GM19043 (cell line): ENCODE results near the gene GKAP1.
"Not testable (repeated sequence)": the region's sequence is repeated elsewhere in the genome, so short reads cannot be mapped to it uniquely, and the experiment has no call there.

Experiments
- ATAC-seq: cut with Tn5 transposase; IDR thresholded peaks from one replicate; pipeline ENCODE4 v1.9.1; 2021; ENCODE audit warnings: low read depth; ENCODE audit not compliant: unreplicated experiment

The GKAP1 gene

GRCh38 chr9:83817356-83818278 is at the start of gene GKAP1:
Gene GKAP1 (minus strand): TSS chr9:83817769. CDS start chr9:83806517, 11,252 bp downstream.
- peak; percentile 72 for ATAC-seq

- peak; percentile 68 for ATAC-seq
Observed at GRCh38 chr9:83849895-83850294, 32.3 kb upstream of the GKAP1 start.

DNA sequence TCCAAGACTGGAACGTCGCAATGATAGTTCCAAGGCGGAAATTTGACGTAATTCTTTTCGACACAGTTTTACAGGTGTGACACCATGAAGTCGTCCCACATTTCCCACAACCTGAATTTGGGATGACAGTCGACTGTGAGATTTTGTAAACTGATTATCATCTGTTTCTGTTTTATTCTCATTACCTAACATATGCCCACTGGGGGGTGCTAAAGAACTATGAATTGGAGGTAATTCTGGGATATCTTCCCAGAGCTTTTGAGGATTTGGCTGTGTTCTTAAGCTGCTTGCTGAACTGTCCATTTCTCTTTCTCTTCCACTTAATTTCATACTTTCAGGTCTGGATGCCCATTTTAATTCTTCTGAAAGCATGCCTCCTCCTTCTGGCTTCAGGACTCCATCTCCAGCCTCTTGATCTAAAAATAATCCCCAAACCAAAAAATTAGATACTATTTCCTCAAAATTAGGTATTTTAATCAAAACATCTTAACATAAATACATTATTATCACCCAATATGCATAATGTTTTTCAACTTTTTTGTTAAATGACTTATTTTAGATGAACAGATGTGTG is 19.6 kb upstream of the GKAP1 start:
- ATAC-seq: not testable (repeated sequence)

- ATAC-seq: not testable (repeated sequence)
Observed at GRCh38 chr9:83830426-83831071, 13.0 kb upstream of the GKAP1 start.

GRCh38 chr9:83824986-83825623 is 7.5 kb upstream of the GKAP1 start:
- ATAC-seq: not testable (repeated sequence)

GRCh38 chr9:83817011-83817355 is 586 bp downstream of the GKAP1 start:
- ATAC-seq: not testable (repeated sequence)

DNA sequence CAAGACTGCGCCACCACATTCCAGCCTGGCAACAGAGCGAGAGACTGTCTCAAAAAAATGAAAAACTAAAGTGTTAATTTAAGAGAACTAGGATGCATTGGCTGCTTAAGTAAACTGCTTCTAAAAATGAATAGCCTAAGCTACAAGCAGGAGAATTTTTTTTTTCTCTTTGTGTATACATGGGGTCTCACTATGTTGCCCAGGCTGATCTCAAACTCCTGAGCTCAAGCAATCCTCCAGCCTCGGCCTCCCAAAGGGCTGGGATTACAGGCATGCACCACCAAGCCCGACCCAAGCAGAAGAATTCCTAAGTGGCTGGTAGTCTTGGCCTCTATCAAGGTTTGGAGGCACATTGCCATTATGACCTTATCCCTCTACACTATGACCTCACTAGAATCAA is 2.4 kb downstream of the GKAP1 start:
- not testable (repeated sequence) for ATAC-seq

DNA sequence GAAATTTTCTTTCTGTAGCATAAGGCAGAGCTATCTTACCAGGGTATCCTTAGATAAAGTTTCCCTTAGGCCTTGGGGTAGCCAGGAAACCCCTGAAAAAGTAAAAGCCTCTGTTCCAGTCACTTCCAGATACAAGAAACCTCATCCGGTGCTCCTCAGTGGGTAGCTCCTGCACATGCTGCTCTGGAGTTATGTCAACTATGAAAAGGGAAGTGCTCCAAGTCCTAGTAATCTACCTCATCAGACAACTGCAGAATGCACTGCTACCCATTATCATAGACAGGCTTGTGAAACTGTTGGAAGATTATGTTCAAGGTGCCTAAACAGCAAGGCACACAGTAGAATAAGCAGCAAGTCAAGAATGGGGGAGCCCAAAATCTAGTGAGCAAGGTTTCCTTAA is 8.4 kb downstream of the GKAP1 start:
- ATAC-seq: not testable (repeated sequence)

GRCh38 chr9:83804454-83804853 is 13.1 kb downstream of the GKAP1 start:
- ATAC-seq: not testable (repeated sequence)

GRCh38 chr9:83803941-83804340 is 13.6 kb downstream of the GKAP1 start:
- not testable (repeated sequence) for ATAC-seq

DNA sequence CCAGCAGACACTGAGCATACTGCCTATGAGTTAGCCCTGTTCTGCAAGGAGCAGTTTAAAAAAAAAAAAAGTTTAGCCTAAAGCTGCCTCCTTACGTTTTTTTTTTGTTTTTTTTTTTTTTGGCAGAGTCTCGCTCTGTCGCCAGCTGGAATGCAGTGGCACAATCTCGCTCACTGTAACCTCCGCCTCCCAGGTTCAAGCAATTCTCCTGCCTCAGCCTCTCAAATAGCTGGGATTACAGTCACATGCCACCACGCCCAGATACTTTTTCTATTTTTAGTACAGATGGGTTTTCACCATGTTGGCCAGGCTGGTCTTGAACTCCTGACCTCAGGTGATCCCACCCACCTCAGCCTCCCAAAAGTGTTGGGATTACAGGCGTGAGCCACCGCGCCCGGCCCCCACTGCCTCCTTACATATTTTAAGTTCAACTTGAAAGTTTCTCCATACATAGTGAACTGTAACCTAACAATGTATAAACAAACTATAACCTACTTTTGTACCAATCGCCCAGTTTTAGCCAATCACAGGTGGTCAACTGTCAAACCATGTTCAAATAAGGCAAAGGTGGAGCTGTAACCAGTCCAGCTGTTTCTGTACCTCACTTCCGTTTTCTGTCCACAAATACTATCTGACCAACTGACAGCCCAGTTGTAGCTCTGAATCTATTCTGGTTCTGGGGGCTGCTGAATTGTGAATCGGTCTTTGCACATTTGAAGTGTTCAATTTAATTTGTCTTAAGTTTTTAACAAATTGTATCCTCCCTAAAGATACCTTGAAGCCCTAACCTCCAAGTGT is 17.1 kb downstream of the GKAP1 start:
- no peak for ATAC-seq

GRCh38 chr9:83794051-83794450 is 23.5 kb downstream of the GKAP1 start:
- no peak for ATAC-seq

GRCh38 chr9:83792746-83793145 is 24.8 kb downstream of the GKAP1 start:
- no peak for ATAC-seq

DNA sequence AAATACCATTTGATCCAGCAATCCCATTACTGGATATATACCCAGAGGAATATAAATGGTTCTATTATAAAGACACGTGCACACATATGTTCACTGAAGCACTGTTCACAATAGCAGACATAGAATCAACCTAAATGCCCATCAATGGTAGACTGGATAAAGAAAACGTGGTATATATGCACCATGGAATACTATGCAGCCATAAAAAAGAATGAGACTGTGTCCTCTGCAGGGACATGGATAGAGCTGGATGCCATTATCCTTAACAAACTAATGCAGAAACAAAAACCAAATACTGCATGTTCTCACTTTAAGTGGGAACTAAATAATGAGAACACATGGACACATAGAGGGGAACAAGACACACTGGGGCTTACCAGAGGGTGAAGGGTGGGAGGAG is 39.4 kb downstream of the GKAP1 start:
- ATAC-seq: no peak

DNA sequence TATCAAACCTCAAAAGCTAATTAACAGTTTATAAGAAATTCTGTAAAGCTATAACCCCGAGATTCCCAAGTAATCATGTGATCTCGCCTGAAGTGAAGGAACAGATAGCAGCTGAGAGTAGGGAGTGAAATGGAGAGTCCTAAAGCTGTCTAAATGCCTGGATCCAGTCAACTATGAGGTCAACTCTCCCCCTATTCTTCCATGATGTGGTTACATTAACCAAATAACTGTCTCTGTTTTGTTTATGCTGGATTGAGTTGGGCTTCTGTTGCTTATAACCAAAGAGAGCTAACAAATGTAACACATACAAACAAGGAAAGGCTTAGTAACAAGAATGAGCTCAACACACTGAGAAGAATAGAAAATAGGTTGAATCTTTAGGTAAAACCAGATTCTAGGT is 41.6 kb downstream of the GKAP1 start:
- no peak for ATAC-seq

DNA sequence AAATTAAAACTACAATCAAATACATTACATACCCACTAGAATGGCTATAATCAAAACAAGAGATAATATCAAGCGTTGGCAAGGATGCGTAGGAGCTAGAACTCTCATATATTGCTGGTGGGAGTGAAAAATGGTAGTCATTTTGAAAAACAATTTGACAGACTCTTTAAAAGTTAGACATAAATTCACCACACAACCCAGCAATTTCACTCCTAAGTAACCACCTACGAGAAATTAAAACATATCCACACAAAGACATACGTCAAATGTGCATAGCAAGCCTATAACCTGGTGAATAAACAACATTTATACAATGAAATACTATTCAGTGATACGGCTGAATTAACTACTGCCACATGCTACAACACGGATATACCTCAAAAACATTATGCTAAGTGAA is 44.7 kb downstream of the GKAP1 start:
- no peak for ATAC-seq

DNA sequence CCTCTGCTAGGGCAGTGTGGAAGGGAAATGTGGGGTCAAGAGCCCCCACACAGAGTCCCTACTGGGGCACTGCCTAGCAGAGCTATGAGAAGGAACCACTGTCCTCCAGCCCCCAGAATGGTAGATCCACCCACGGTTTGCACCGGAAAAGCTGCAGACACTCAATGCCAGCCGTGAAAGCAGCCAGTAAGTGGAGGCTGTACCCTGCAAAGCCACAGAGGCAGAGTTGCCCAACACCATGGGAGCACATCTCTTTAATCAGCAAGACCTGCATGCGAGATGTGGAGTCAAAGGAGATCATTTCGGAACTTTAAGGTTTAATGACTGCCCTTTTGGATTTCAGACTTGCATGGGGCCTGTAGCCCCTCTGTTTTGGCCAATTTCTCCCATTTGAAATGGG is 52.2 kb downstream of the GKAP1 start:
- ATAC-seq: no peak

DNA sequence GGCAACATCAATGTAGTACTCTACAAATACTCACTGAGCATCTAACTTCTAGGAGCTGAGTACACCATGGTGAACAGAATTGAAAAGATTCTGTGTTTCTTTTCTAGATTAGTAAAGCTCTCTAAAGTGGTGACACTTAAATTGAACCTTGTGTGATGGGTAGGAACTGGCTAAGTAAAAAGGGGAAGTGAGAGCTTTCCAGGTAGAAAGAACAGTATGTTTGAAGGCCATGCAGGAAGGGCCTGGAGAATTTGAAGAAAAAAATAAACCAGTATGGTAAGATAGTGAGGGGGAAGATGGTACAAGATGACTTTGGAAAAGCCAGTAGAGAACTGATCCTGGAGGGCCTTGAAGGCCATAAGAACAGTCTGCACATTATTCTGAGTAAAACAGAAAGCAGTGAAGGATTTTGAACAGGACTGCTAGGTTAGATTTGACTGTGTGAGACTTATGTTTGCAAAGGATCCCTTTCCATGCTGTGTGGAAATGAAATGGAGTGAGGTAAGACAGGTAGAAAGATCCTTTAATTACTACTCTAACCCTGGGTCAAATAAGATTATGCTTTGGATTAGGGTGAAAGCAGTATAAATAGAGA is 63.1 kb downstream of the GKAP1 start:
- ATAC-seq: peak; percentile 90

DNA sequence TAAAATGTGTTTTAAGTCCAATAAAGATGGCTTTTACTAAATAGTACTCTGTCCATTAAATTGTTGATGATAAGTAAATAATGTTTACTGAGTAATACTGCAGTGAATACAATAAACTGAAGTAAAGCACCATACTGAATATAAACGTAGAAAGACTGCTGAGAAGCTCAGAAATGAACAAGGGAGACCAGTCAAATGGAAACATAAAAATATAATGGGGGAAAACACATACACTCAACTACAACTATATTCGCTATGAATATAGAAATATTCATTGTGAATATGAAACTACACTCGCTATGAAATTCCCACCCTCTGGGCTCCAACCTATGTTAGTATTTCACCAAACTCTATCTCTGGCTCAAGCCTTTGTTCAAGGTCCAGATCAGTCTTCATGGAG is 67.9 kb downstream of the GKAP1 start:
- no peak for ATAC-seq

DNA sequence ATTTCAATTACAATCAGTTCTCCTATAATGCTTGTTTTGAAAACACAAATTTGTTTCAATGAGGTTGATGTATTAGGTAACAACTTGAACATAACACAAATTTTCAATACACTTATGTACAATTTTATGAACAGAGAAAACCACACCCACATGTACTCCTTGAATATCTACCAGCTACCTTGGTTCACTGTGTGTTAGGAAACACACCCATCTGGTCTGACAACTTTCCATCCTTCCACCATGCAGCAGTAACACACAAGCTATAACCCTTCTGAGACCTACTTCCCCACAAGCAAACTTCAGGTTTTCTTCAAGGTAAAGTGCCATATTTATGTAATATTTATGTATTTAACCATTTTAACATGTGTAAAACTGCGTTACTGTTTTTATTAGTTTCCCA is 73.4 kb downstream of the GKAP1 start:
- ATAC-seq: no peak
